Mesothelial cell of epicardium (in vitro differentiated cells): ENCODE data around the gene DNAAF1. TPM values are rescaled to one million over a fixed set of nuclear protein-coding genes. Genes with fewer than 3 reads are reported as not detected.
A peak's percentile ranks its signal among the peaks of the same experiment; 100 is the strongest.

Experiments used
- DNase-seq, 2 experiments: peaks; one replicate each; pipeline ENCODE4 v3.0.0; 2021; ENCODE audit warnings: low spot score in 2 of 2; ENCODE audit not compliant: unreplicated experiment in 2 of 2
- H3K27ac Mint-ChIP-seq: 2 replicates; pipeline ENCODE4 v1.8.0; 2021; ENCODE audit warnings: mixed read lengths
- H3K27me3 Mint-ChIP-seq: 2 replicates; pipeline ENCODE4 v1.8.0; 2021; ENCODE audit warnings: low read depth, mixed read lengths
- H3K36me3 Mint-ChIP-seq: 2 replicates; pipeline ENCODE4 v1.8.0; 2021; ENCODE audit warnings: mixed read lengths
- H3K4me1 Mint-ChIP-seq: 2 replicates; pipeline ENCODE4 v1.8.0; 2021; ENCODE audit warnings: mixed read lengths
- H3K4me3 Mint-ChIP-seq: 2 replicates; pipeline ENCODE4 v1.8.0; 2021; ENCODE audit warnings: mild to moderate bottlenecking, moderate library complexity, mixed read lengths
- H3K9me3 Mint-ChIP-seq: 2 replicates; pipeline ENCODE4 v1.8.0; 2021; ENCODE audit warnings: mixed read lengths
- total RNA-seq: library from RNA; stranded (reverse); gene quantifications from 3 replicates; pipeline ENCODE4 v1.2.1, GENCODE V29; 2021
- TF ChIP-seq, protein P1 (sequence below): fragments of 200-600 bp; sonication (generic); IDR thresholded peaks from one replicate; pipeline ENCODE4 v1.5.0; 2021; ENCODE audit warnings: antibody characterized with exemption; ENCODE audit not compliant: unreplicated experiment

DNAAF1 gene
- total RNA-seq, result 0.18 to 0.47 TPM (median 0.22 TPM) in 3 replicates

DNA sequence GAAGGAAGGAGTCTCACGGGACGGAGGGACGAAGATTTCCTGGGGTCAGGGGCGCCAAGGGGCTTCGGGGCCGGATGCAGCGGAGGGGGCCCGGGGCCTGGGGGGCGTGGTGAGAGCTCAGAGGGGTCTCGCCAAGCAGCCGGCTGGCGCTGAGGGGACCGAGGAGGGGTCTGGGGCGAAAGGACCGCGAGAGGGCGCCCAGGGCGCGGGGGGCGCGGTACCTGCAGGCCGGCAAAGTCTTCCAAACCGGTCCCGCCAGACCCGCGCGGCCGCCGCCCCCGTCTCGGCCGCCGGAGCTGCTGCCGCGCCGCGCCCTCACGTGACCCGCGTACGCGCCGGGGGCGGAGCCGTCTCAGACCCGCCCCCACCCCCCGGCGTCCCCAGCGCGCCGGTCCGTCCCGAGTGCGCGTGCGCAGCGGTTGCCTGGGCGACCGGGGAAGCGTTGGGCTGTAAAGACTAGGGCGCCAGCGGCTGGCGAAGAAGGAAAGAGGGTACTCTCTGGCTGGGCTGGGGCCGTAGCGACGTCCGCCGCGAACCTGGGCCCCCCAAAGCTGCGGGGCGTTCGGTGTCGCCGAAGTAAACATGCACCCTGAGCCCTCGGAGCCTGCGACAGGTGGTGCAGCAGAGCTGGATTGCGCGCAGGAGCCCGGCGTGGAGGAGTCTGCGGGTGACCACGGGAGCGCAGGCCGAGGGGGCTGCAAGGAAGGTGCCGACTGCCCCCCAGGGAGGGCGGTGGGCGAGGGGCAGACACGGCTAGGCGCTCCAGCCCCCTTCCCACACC, at the start of gene DNAAF1, which contains the start of gene HSDL1:
TSS of gene DNAAF1 (plus strand) at position 450 of the 781 bp plus-strand sequence. CDS start at position 583, 133 bp downstream.
TSS of gene HSDL1 (minus strand) at position 319 of the 781 bp plus-strand sequence. CDS start 13,856 bp downstream, outside the sequence.
- Mint-ChIP-seq H3K36me3 (peaks cover 7% of the 10 kb centered on the region), H3K27ac (peak within 1 kb of the TSS; percentile 96), H3K27me3 (peaks cover 11% of the 10 kb centered on the region), H3K4me3 (peak within 1 kb of the TSS; percentile 97), H3K9me3 (peaks cover 6% of the 10 kb centered on the region), H3K4me1 (peaks cover 6% of the 10 kb centered on the region)
- TF ChIP-seq, protein P1, sequence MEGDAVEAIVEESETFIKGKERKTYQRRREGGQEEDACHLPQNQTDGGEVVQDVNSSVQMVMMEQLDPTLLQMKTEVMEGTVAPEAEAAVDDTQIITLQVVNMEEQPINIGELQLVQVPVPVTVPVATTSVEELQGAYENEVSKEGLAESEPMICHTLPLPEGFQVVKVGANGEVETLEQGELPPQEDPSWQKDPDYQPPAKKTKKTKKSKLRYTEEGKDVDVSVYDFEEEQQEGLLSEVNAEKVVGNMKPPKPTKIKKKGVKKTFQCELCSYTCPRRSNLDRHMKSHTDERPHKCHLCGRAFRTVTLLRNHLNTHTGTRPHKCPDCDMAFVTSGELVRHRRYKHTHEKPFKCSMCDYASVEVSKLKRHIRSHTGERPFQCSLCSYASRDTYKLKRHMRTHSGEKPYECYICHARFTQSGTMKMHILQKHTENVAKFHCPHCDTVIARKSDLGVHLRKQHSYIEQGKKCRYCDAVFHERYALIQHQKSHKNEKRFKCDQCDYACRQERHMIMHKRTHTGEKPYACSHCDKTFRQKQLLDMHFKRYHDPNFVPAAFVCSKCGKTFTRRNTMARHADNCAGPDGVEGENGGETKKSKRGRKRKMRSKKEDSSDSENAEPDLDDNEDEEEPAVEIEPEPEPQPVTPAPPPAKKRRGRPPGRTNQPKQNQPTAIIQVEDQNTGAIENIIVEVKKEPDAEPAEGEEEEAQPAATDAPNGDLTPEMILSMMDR, result no peak
- DNase-seq, result peak; percentile 94 to 99

DNA sequence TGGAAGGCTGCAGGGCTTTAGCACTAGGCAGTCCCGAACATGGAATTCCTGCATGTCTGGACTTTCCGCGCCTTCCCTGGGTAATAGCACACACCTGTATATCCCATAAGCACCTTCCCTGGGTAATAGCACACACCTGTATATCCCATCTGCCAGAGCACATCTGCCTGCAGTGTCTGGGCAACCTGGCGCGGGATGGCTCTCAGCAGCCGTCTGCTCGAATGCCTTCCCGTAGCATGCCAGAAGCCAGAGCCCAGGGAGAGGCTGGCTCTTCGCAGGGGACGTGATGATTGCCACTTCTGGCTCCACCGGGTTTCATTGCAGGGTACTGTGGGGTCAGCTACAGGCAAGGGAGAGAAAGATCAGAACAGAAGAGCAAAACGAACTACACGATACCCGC, 49.6 kb upstream of the DNAAF1 start:
- no peak for DNase-seq
- H3K4me1 Mint-ChIP-seq, result no peaks in the 10 kb centered on the region
- H3K9me3 Mint-ChIP-seq, result no peaks in the 10 kb centered on the region
- H3K36me3 Mint-ChIP-seq, result peaks cover 38% of the 10 kb centered on the region
- no peak overlapping the region for H3K27ac Mint-ChIP-seq
- no peaks in the 10 kb centered on the region for H3K27me3 Mint-ChIP-seq
- TF ChIP-seq, protein P1, result no peak
- no peak overlapping the region for H3K4me3 Mint-ChIP-seq

DNA sequence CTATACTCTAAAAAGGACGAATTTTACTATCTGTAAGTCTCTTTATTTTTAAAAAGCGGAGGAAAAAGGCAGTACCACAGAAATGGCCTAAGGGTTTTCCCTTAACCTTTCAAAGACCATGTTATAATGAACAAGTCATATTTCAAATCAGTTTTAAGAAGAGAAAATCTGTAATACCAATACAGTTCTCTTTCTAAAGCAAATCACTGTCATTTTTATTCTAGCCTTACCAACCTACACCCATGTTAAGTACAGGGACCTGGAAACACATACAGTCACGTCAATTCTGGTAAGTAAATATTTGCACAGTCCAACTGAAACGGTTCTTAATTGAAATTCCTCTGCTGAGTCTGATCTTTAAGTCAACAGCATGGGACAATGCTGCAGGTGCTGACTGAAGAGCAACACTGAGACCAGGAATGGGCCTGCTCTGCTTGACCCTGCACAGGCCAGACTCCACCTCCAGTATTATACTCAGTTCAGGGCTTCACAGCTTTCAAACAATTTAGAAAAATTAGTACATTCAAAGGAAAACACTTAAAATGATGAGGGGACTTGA, 48.6 kb upstream of the DNAAF1 start:
- no peak for DNase-seq
- Mint-ChIP-seq H3K36me3 (peaks cover 33% of the 10 kb centered on the region), H3K4me3 (no peak overlapping the region), H3K27me3 (no peaks in the 10 kb centered on the region), H3K4me1 (no peaks in the 10 kb centered on the region), H3K27ac (no peak overlapping the region), H3K9me3 (no peaks in the 10 kb centered on the region)
- TF ChIP-seq, protein P1, result no peak

DNA sequence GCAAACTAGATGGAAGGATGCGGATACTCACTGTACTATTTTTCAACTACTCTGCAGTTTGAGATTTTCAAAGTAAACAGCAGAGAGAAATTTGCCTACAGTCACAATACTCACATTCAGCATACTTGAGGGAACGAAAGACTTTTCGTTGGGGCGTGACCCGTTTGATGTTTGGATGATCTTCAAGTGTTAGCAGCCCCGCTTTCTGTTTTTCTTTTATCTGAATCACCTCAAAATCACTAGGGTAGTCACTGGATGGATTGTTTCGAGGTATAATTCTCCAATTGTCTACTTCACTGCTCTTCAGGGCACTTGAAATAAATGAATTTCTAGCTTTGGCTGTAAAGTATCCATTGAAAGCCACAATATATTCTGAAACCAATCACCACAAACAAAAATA, 46.2 kb upstream of the DNAAF1 start:
- no peak overlapping the region for H3K4me3 Mint-ChIP-seq
- no peak overlapping the region for H3K27ac Mint-ChIP-seq
- H3K36me3 Mint-ChIP-seq, result peaks cover 18% of the 10 kb centered on the region
- DNase-seq, result no peak
- TF ChIP-seq, protein P1, result no peak
- no peaks in the 10 kb centered on the region for H3K9me3 Mint-ChIP-seq
- no peaks in the 10 kb centered on the region for H3K27me3 Mint-ChIP-seq
- no peaks in the 10 kb centered on the region for H3K4me1 Mint-ChIP-seq

DNA sequence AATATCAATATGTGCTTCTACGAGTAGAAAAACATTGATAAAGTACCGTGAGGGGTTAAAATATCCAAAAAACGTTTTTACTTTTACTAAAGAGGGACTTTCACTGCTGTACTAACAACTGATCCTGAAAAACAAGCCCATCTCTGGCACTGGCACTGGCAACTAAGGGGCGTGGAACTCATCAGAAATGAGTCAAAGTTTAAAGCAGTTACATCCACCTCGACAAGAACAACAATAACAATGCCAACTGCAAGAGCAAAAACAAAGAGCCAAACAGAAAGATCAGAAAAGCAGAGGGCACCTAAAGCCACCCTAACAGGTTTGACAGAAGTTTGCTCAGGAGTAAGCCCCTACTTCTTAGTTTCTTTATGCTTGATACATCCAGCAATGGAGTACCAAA, 41.4 kb upstream of the DNAAF1 start:
- H3K27ac Mint-ChIP-seq, result no peak overlapping the region
- H3K36me3 Mint-ChIP-seq, result peaks cover 5% of the 10 kb centered on the region
- DNase-seq, result no peak
- no peaks in the 10 kb centered on the region for H3K9me3 Mint-ChIP-seq
- H3K27me3 Mint-ChIP-seq, result no peaks in the 10 kb centered on the region
- TF ChIP-seq, protein P1, result no peak
- no peaks in the 10 kb centered on the region for H3K4me1 Mint-ChIP-seq
- no peak overlapping the region for H3K4me3 Mint-ChIP-seq
